Measurements from ENCODE around the gene RXFP2.

DNA sequence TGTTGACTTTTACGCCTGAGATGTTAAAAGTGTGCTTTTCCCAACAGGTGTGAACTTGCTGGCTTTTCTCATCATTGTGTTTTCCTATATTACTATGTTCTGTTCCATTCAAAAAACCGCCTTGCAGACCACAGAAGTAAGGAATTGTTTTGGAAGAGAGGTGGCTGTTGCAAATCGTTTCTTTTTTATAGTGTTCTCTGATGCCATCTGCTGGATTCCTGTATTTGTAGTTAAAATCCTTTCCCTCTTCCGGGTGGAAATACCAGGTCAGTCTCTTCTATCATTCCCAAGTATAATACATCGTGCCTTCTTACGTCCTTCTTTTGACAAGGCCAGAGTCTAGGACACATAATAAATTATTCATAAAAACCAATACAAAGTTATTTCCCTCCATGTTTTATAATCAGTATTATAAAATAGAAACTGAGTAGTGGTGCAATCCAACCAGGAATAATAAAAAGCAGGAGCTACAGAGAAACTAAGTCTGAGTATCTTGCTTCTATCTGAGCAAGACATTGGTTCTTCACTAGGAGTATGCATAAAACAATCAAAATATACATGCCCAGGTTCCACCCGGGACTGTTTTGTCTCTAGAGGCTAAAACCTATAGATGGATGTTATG is 57.9 kb downstream of the RXFP2 start:
- TF ChIP-seq, protein P1, sequence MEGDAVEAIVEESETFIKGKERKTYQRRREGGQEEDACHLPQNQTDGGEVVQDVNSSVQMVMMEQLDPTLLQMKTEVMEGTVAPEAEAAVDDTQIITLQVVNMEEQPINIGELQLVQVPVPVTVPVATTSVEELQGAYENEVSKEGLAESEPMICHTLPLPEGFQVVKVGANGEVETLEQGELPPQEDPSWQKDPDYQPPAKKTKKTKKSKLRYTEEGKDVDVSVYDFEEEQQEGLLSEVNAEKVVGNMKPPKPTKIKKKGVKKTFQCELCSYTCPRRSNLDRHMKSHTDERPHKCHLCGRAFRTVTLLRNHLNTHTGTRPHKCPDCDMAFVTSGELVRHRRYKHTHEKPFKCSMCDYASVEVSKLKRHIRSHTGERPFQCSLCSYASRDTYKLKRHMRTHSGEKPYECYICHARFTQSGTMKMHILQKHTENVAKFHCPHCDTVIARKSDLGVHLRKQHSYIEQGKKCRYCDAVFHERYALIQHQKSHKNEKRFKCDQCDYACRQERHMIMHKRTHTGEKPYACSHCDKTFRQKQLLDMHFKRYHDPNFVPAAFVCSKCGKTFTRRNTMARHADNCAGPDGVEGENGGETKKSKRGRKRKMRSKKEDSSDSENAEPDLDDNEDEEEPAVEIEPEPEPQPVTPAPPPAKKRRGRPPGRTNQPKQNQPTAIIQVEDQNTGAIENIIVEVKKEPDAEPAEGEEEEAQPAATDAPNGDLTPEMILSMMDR (IDR thresholded peaks at IDR 0.05), result peak; percentile 13 to 49 (median 26)
- TF ChIP-seq EP300 (IDR thresholded peaks at IDR 0.05) (no peak), POLR2A (IDR thresholded peaks at IDR 0.05) (no peak)
